Activated CD4-positive, alpha-beta T cell treated with anti-CD3 and anti-CD28 coated beads, Interleukin-2, amount 50 U/mL, for 48 hours (primary cell): ENCODE results near the gene KRT12.
"Not testable (repeated sequence)": the region's sequence is repeated elsewhere in the genome, so short reads cannot be mapped to it uniquely, and the experiment has no call there.

Experiments used
- DNase-seq, 2 experiments: peaks; one replicate each; pipeline ENCODE4 v3.0.0-alpha.2; 2020

Gene KRT12

GRCh38 chr17:40883626-40884334 is 16.8 kb upstream of the KRT12 start:
- DNase-seq, result no peak

GRCh38 chr17:40883031-40883430 is 16.0 kb upstream of the KRT12 start:
- no peak for DNase-seq

- DNase-seq, result no peak
Observed at GRCh38 chr17:40879026-40879425, 12.0 kb upstream of the KRT12 start.

GRCh38 chr17:40878044-40878443 is 11.0 kb upstream of the KRT12 start:
- no peak for DNase-seq

GRCh38 chr17:40873801-40874200 is 6.8 kb upstream of the KRT12 start:
- no peak for DNase-seq

GRCh38 chr17:40873255-40873654 is 6.2 kb upstream of the KRT12 start:
- DNase-seq, result no peak

GRCh38 chr17:40872416-40872815 is 5.4 kb upstream of the KRT12 start:
- DNase-seq, result no peak

- DNase-seq, result no peak
Observed at GRCh38 chr17:40871316-40871715, 4.3 kb upstream of the KRT12 start.

GRCh38 chr17:40870136-40870535 is 3.1 kb upstream of the KRT12 start:
- DNase-seq, result no peak

GRCh38 chr17:40864661-40865390 is 2.2 kb downstream of the KRT12 start:
- no peak for DNase-seq

- DNase-seq, result peak; percentile 10 to 16
Observed at GRCh38 chr17:40862985-40863733, 3.9 kb downstream of the KRT12 start.

GRCh38 chr17:40859536-40859935 is 7.5 kb downstream of the KRT12 start:
- no peak for DNase-seq

- DNase-seq, result not testable (repeated sequence)
Observed at GRCh38 chr17:40858667-40859066, 8.4 kb downstream of the KRT12 start.

- DNase-seq, result no peak
Observed at GRCh38 chr17:40857535-40857934, 9.5 kb downstream of the KRT12 start.

- no peak for DNase-seq
Observed at GRCh38 chr17:40854175-40854814, 12.7 kb downstream of the KRT12 start.

GRCh38 chr17:40852364-40852763 is 14.7 kb downstream of the KRT12 start:
- DNase-seq, result no peak

- DNase-seq, result no peak
Observed at GRCh38 chr17:40850293-40850972, 16.6 kb downstream of the KRT12 start.

GRCh38 chr17:40849723-40850122 is 17.3 kb downstream of the KRT12 start:
- no peak for DNase-seq

GRCh38 chr17:40848583-40849235 is 18.3 kb downstream of the KRT12 start:
- no peak for DNase-seq

GRCh38 chr17:40846515-40847144 is 20.4 kb downstream of the KRT12 start:
- DNase-seq, result no peak

- no peak for DNase-seq
Observed at GRCh38 chr17:40844671-40845107, 22.3 kb downstream of the KRT12 start.

- DNase-seq, result no peak
Observed at GRCh38 chr17:40843242-40843641, 23.8 kb downstream of the KRT12 start.
